GM23248 (cell line): ENCODE data around the gene DTNB. TPM values are rescaled to one million over a fixed set of nuclear protein-coding genes. Genes with fewer than 3 reads are reported as not detected.
"Not testable (repeated sequence)": the region's sequence is repeated elsewhere in the genome, so short reads cannot be mapped to it uniquely, and the experiment has no call there.

ENCODE experiments used
- DNase-seq: peaks from one replicate; pipeline ENCODE4 v3.0.0-alpha.2; 2015
- H2AFZ ChIP-seq: fragments of 200-600 bp; sonication (generic); 2 replicates; pipeline ENCODE4 v1.6.1; 2016; ENCODE audit warnings: antibody characterized with exemption
- H3F3A ChIP-seq: fragments of 200-600 bp; sonication (generic); 2 replicates; pipeline ENCODE4 v1.6.1; 2016; ENCODE audit warnings: mild to moderate bottlenecking, antibody characterized with exemption, mixed run types; ENCODE audit not compliant: insufficient read depth
- H3K27ac ChIP-seq: fragments of 200-600 bp; sonication (generic); 2 replicates; pipeline ENCODE4 v1.5.1; 2016; ENCODE audit warnings: mild to moderate bottlenecking
- H3K27me3 ChIP-seq: fragments of 200-600 bp; sonication (generic); replicated peaks from 2 replicates; pipeline ENCODE4 v1.6.1; 2016; ENCODE audit warnings: mild to moderate bottlenecking; ENCODE audit not compliant: insufficient read depth
- H3K36me3 ChIP-seq: fragments of 200-600 bp; sonication (generic); 2 replicates; pipeline ENCODE4 v1.6.1; 2016; ENCODE audit warnings: low read depth, mild to moderate bottlenecking
- H3K4me1 ChIP-seq: fragments of 200-600 bp; sonication (generic); 2 replicates; pipeline ENCODE4 v1.6.1; 2016; ENCODE audit warnings: mild to moderate bottlenecking; ENCODE audit not compliant: insufficient read depth
- H3K4me2 ChIP-seq: fragments of 200-600 bp; sonication (generic); one replicate; pipeline ENCODE4 v1.6.1; 2016; ENCODE audit warnings: mild to moderate bottlenecking; ENCODE audit not compliant: unreplicated experiment
- H3K4me3 ChIP-seq: fragments of 200-600 bp; sonication (generic); 2 replicates; pipeline ENCODE4 v1.5.1; 2016; ENCODE audit warnings: mild to moderate bottlenecking
- H3K79me2 ChIP-seq: fragments of 200-600 bp; sonication (generic); 2 replicates; pipeline ENCODE4 v1.6.1; 2016; ENCODE audit warnings: mild to moderate bottlenecking; ENCODE audit not compliant: insufficient read depth
- H3K9ac ChIP-seq: fragments of 200-600 bp; sonication (generic); 2 replicates; pipeline ENCODE4 v1.6.1; 2016; ENCODE audit warnings: mild to moderate bottlenecking
- H3K9me2 ChIP-seq: fragments of 200-600 bp; sonication (generic); 2 replicates; pipeline ENCODE4 v1.6.1; 2016; ENCODE audit warnings: mixed run types, mild to moderate bottlenecking, moderate library complexity; ENCODE audit not compliant: insufficient read depth
- H3K9me3 ChIP-seq: fragments of 200-600 bp; sonication (generic); one replicate; pipeline ENCODE4 v1.6.1; 2017; ENCODE audit warnings: low read depth
- H4K20me1 ChIP-seq: fragments of 200-600 bp; sonication (generic); 2 replicates; pipeline ENCODE4 v1.6.0; 2016; ENCODE audit not compliant: insufficient read depth
- EZH2 ChIP-seq: fragments of 200-600 bp; sonication (generic); IDR thresholded peaks from 2 replicates; pipeline ENCODE4 v1.6.1; 2018; ENCODE audit warnings: antibody characterized with exemption, mild to moderate bottlenecking; ENCODE audit not compliant: insufficient read depth, poor library complexity, severe bottlenecking
- EZH2phosphoT487 ChIP-seq: fragments of 200-600 bp; sonication (generic); IDR thresholded peaks from 2 replicates; pipeline ENCODE4 v1.6.1; 2018; ENCODE audit warnings: antibody characterized with exemption, moderate library complexity, mild to moderate bottlenecking, low read depth; ENCODE audit not compliant: insufficient read depth
- WGBS, 2 experiments: methylation state at CpG; one replicate each; pipeline ENCODE4 v1.1.6; 2015 to 2017; ENCODE audit warnings: low lambda C conversion rate in 2 of 2, low coverage in 1 of 2; ENCODE audit errors: missing lambda C conversion rate in 2 of 2; 5-methylcytosine and 5-hydroxymethylcytosine counted together
- in situ Hi-C: fragments of 300-500 bp; cut with MboI; formaldehyde crosslinking; loops from 2 replicates; pipeline ENCODE4 v1.15.0; 2020
- polyA plus RNA-seq: library from polyadenylated mRNA; unstranded; fragments of >200 nt; fragmentation: Nextera tagmentation; extraction: Ambion mirVana; gene quantifications from 2 replicates; pipeline ENCODE4 v1.2.1, GENCODE V29; 2016
- total RNA-seq: library from RNA; depleted of rRNA; stranded (reverse); fragments of >200 nt; shearing (Covaris generic); gene quantifications from 2 replicates; pipeline ENCODE4 v1.2.3, GENCODE V29; 2014

The DTNB gene
- total and polyA plus RNA-seq, 2 experiments from 2014 or later = 1.1 to 4.0 TPM

GRCh38 chr2:25642298-25642697 lies 31.1 kb downstream of the DTNB start:
- H3K4me2 ChIP-seq = no peak overlapping the region
- no peaks in the 10 kb centered on the region for H3K79me2 ChIP-seq
- in situ Hi-C loops = no loop called here
- no peak overlapping the region for H3K27ac ChIP-seq
- H3K9ac ChIP-seq = no peak overlapping the region
- TF ChIP-seq EZH2 = no peak
- no peak for DNase-seq
- no peaks in the 10 kb centered on the region for H3K36me3 ChIP-seq
- H3K9me2 ChIP-seq = no peaks in the 10 kb centered on the region
- no peaks in the 10 kb centered on the region for H4K20me1 ChIP-seq
- H2AFZ ChIP-seq = no peak overlapping the region
- no peaks in the 10 kb centered on the region for H3K9me3 ChIP-seq
- no peaks in the 10 kb centered on the region for H3F3A ChIP-seq
- no peaks in the 10 kb centered on the region for H3K4me1 ChIP-seq
- WGBS, 2 experiments = 72 to 78% methylated on average over 3 of the region's 3 CpGs
- H3K4me3 ChIP-seq = no peak overlapping the region
- no peaks in the 10 kb centered on the region for H3K27me3 ChIP-seq

GRCh38 chr2:25639696-25640095 lies 33.7 kb downstream of the DTNB start:
- Histone ChIP-seq H3K4me2 (no peak overlapping the region), H3K9ac (no peak overlapping the region), H3K4me3 (no peak overlapping the region), H3K4me1 (no peaks in the 10 kb centered on the region), H3K9me3 (no peaks in the 10 kb centered on the region), H3F3A (no peaks in the 10 kb centered on the region), H3K27ac (no peak overlapping the region), H3K9me2 (no peaks in the 10 kb centered on the region), H3K79me2 (no peaks in the 10 kb centered on the region), H4K20me1 (no peaks in the 10 kb centered on the region), H3K27me3 (no peaks in the 10 kb centered on the region), H3K36me3 (no peaks in the 10 kb centered on the region), H2AFZ (no peak overlapping the region)
- in situ Hi-C loops = no loop called here
- WGBS, 2 experiments = 94% methylated on average over 17 of the region's 17 CpGs
- no peak for DNase-seq
- no peak for TF ChIP-seq EZH2phosphoT487
- no peak for TF ChIP-seq EZH2

GRCh38 chr2:25639131-25639530 lies 34.2 kb downstream of the DTNB start:
- Histone ChIP-seq H3K27ac (no peak overlapping the region), H3K4me1 (no peaks in the 10 kb centered on the region), H3K4me2 (no peak overlapping the region), H3K9me3 (no peaks in the 10 kb centered on the region), H2AFZ (no peak overlapping the region), H3K9ac (no peak overlapping the region), H4K20me1 (no peaks in the 10 kb centered on the region), H3K4me3 (no peak overlapping the region), H3F3A (no peaks in the 10 kb centered on the region), H3K9me2 (no peaks in the 10 kb centered on the region), H3K27me3 (no peaks in the 10 kb centered on the region), H3K36me3 (no peaks in the 10 kb centered on the region), H3K79me2 (no peaks in the 10 kb centered on the region)
- DNase-seq = no peak
- WGBS, 2 experiments = 73 to 87% methylated on average over 9 of the region's 9 CpGs
- TF ChIP-seq EZH2 = no peak
- TF ChIP-seq EZH2phosphoT487 = no peak
- in situ Hi-C loops = no loop called here

GRCh38 chr2:25635797-25636196 lies 37.6 kb downstream of the DTNB start:
- TF ChIP-seq EZH2 (no peak), EZH2phosphoT487 (no peak)

GRCh38 chr2:25633801-25634200 lies 39.6 kb downstream of the DTNB start:
- H3K4me3 ChIP-seq, in situ Hi-C loops, H3K9me2 ChIP-seq, H3K9me3 ChIP-seq, DNase-seq, H4K20me1 ChIP-seq, H3K4me2 ChIP-seq, H2AFZ ChIP-seq, H3K9ac ChIP-seq, H3K27me3 ChIP-seq, H3K36me3 ChIP-seq, H3K79me2 ChIP-seq, H3F3A ChIP-seq, H3K4me1 ChIP-seq, H3K27ac ChIP-seq: not testable (repeated sequence)
- WGBS, 2 experiments = 94 to 98% methylated on average over 10 to 34 of the region's 34 CpGs

More at GRCh38 chr2:25635797-25636196, 37.6 kb downstream of the DTNB start:
- 91 to 94% methylated on average over 1 of the region's 1 CpG for WGBS, 2 experiments
- Histone ChIP-seq H3K9ac (no peak overlapping the region), H3F3A (no peaks in the 10 kb centered on the region), H3K79me2 (no peaks in the 10 kb centered on the region), H2AFZ (no peak overlapping the region), H3K4me2 (no peak overlapping the region), H3K4me1 (no peaks in the 10 kb centered on the region), H3K4me3 (no peak overlapping the region), H3K27ac (no peak overlapping the region), H3K9me2 (no peaks in the 10 kb centered on the region), H4K20me1 (no peaks in the 10 kb centered on the region), H3K36me3 (no peaks in the 10 kb centered on the region), H3K9me3 (no peaks in the 10 kb centered on the region), H3K27me3 (no peaks in the 10 kb centered on the region)
- in situ Hi-C loops = no loop called here
- DNase-seq = no peak
